Neural progenitor cell (in vitro differentiated cells): Measurements from ENCODE around the gene SCAMP4. TPM values are rescaled to one million over a fixed set of nuclear protein-coding genes. Genes with fewer than 3 reads are reported as not detected.
"Not testable (repeated sequence)": the region's sequence is repeated elsewhere in the genome, so short reads cannot be mapped to it uniquely, and the experiment has no call there.

Source experiments
- DNase-seq: peaks from one replicate; pipeline ENCODE4 v3.0.0-alpha.2; 2016; ENCODE audit warnings: low spot score
- H2AFZ ChIP-seq: fragments of 200-600 bp; sonication (generic); replicated peaks from 2 replicates; pipeline ENCODE4 v1.6.1; 2016; ENCODE audit warnings: antibody characterized with exemption
- H3F3A ChIP-seq: fragments of 200-600 bp; sonication (generic); 2 replicates; pipeline ENCODE4 v1.6.1; 2016; ENCODE audit warnings: antibody characterized with exemption, low read depth
- H3K27ac ChIP-seq: fragments of 200-600 bp; sonication (generic); 2 replicates; pipeline ENCODE4 v1.5.1; 2016; ENCODE audit warnings: mild to moderate bottlenecking
- H3K27me3 ChIP-seq: fragments of 200-600 bp; sonication (generic); 2 replicates; pipeline ENCODE4 v1.6.1; 2016; ENCODE audit warnings: mild to moderate bottlenecking, moderate library complexity
- H3K36me3 ChIP-seq: fragments of 200-600 bp; sonication (generic); 2 replicates; pipeline ENCODE4 v1.5.1; 2016
- H3K4me1 ChIP-seq: fragments of 200-600 bp; sonication (generic); 2 replicates; pipeline ENCODE4 v1.6.1; 2016; ENCODE audit warnings: mixed run types
- H3K4me2 ChIP-seq: fragments of 200-600 bp; sonication (generic); 2 replicates; pipeline ENCODE4 v1.6.1; 2016
- H3K4me3 ChIP-seq: fragments of 200-600 bp; sonication (generic); 2 replicates; pipeline ENCODE4 v1.5.1; 2016
- H3K79me2 ChIP-seq: fragments of 200-600 bp; sonication (generic); 2 replicates; pipeline ENCODE4 v1.6.1; 2016; ENCODE audit warnings: low read depth
- H3K9ac ChIP-seq: fragments of 200-600 bp; sonication (generic); 2 replicates; pipeline ENCODE4 v1.6.1; 2016
- H3K9me3 ChIP-seq: fragments of 200-600 bp; sonication (generic); 2 replicates; pipeline ENCODE4 v1.5.1; 2016; ENCODE audit warnings: low read depth
- H4K20me1 ChIP-seq: fragments of 200-600 bp; sonication (generic); 2 replicates; pipeline ENCODE4 v1.6.1; 2016; ENCODE audit warnings: low read depth
- H3K27ac Mint-ChIP-seq: 3 replicates; pipeline ENCODE4 v1.8.0; 2021; ENCODE audit warnings: mixed read lengths
- H3K27me3 Mint-ChIP-seq: 2 replicates; pipeline ENCODE4 v1.8.0; 2022; ENCODE audit warnings: low read depth, mild to moderate bottlenecking, inconsistent platforms, moderate library complexity, mixed read lengths; ENCODE audit not compliant: insufficient read depth
- H3K36me3 Mint-ChIP-seq: 3 replicates; pipeline ENCODE4 v1.8.0; 2021; ENCODE audit warnings: mixed read lengths
- H3K4me1 Mint-ChIP-seq: 3 replicates; pipeline ENCODE4 v1.8.0; 2021; ENCODE audit warnings: mixed read lengths
- H3K4me3 Mint-ChIP-seq: 3 replicates; pipeline ENCODE4 v1.8.0; 2021; ENCODE audit warnings: mild to moderate bottlenecking, moderate library complexity, mixed read lengths
- H3K9me3 Mint-ChIP-seq: 3 replicates; pipeline ENCODE4 v1.8.0; 2020; ENCODE audit warnings: mixed read lengths
- CTCF ChIP-seq: fragments of 200-600 bp; sonication (generic); IDR thresholded peaks from 2 replicates; pipeline ENCODE4 v1.5.1; 2017; ENCODE audit warnings: antibody characterized with exemption, mild to moderate bottlenecking
- EZH2 ChIP-seq: fragments of 200-600 bp; sonication (generic); IDR thresholded peaks from 2 replicates; pipeline ENCODE4 v1.6.1; 2017; ENCODE audit warnings: antibody characterized with exemption, mild to moderate bottlenecking, moderate library complexity
- EZH2phosphoT487 ChIP-seq: fragments of 200-600 bp; sonication (generic); IDR thresholded peaks from 2 replicates; pipeline ENCODE4 v1.6.1; 2017; ENCODE audit warnings: antibody characterized with exemption
- total RNA-seq: library from RNA; depleted of rRNA; stranded (reverse); fragments of >200 nt; gene quantifications from 2 replicates; pipeline ENCODE4 v1.2.3, GENCODE V29; 2015; ENCODE audit warnings: low replicate concordance

SCAMP4 gene
- total RNA-seq, 1 donor from 2014 or later = 11.5 TPM

- Histone ChIP-seq H3K27ac (no peak overlapping the region), H2AFZ (no peak overlapping the region), H3K9ac (no peak overlapping the region), H3K27me3 (no peaks in the 10 kb centered on the region), H3K36me3 (no peaks in the 10 kb centered on the region), H4K20me1 (peaks cover 28% of the 10 kb centered on the region), H3K9me3 (no peaks in the 10 kb centered on the region), H3K4me1 (peaks cover 27% of the 10 kb centered on the region), H3K79me2 (peaks cover 35% of the 10 kb centered on the region), H3K4me3 (no peak overlapping the region), H3F3A (peaks cover 12% of the 10 kb centered on the region), H3K4me2 (no peak overlapping the region)
- H3K27me3 Mint-ChIP-seq = peaks cover 7% of the 10 kb centered on the region
- H3K36me3 Mint-ChIP-seq = no peaks in the 10 kb centered on the region
- TF ChIP-seq EZH2 (no peak), EZH2phosphoT487 (no peak), CTCF (no peak)
- H3K27ac Mint-ChIP-seq = no peak overlapping the region
- DNase-seq = no peak
- no peaks in the 10 kb centered on the region for H3K9me3 Mint-ChIP-seq
- no peak overlapping the region for H3K4me3 Mint-ChIP-seq
- H3K4me1 Mint-ChIP-seq = peaks cover 26% of the 10 kb centered on the region
These were observed 24.4 kb upstream of the SCAMP4 start for GRCh38 chr19:1880611-1881392.

- H3K4me3 Mint-ChIP-seq, H3K4me3 ChIP-seq, H2AFZ ChIP-seq, H3K36me3 ChIP-seq, H3K9me3 ChIP-seq, DNase-seq, H3K27ac Mint-ChIP-seq, H3K9me3 Mint-ChIP-seq, H3K27me3 ChIP-seq, H3K36me3 Mint-ChIP-seq, H3K27ac ChIP-seq: not testable (repeated sequence)
- Mint-ChIP-seq H3K27me3 (peaks cover 11% of the 10 kb centered on the region), H3K4me1 (peaks cover 23% of the 10 kb centered on the region)
- peaks cover 34% of the 10 kb centered on the region for H3K79me2 ChIP-seq
- peaks cover 27% of the 10 kb centered on the region for H4K20me1 ChIP-seq
- H3K4me2 ChIP-seq = peak overlapping the region; percentile 52
- peaks cover 23% of the 10 kb centered on the region for H3K4me1 ChIP-seq
- peak overlapping the region; percentile 37 for H3K9ac ChIP-seq
- H3F3A ChIP-seq = peaks cover 15% of the 10 kb centered on the region
These were observed 23.7 kb upstream of the SCAMP4 start for GRCh38 chr19:1881393-1882088.

GRCh38 chr19:1882089-1882785 lies 23.0 kb upstream of the SCAMP4 start:
- Mint-ChIP-seq H3K4me3 (peak overlapping the region; percentile 97), H3K4me1 (peaks cover 27% of the 10 kb centered on the region), H3K27ac (peak overlapping the region; percentile 60), H3K27me3 (peaks cover 13% of the 10 kb centered on the region), H3K9me3 (no peaks in the 10 kb centered on the region), H3K36me3 (no peaks in the 10 kb centered on the region)
- no peak overlapping the region for H2AFZ ChIP-seq
- H3K27me3 ChIP-seq = no peaks in the 10 kb centered on the region
- H3F3A ChIP-seq = peaks cover 19% of the 10 kb centered on the region
- peaks cover 27% of the 10 kb centered on the region for H4K20me1 ChIP-seq
- no peaks in the 10 kb centered on the region for H3K9me3 ChIP-seq
- peak overlapping the region; percentile 37 for H3K9ac ChIP-seq
- H3K79me2 ChIP-seq = peaks cover 34% of the 10 kb centered on the region
- H3K27ac ChIP-seq = no peak overlapping the region
- no peaks in the 10 kb centered on the region for H3K36me3 ChIP-seq
- peaks cover 25% of the 10 kb centered on the region for H3K4me1 ChIP-seq
- no peak for TF ChIP-seq EZH2
- TF ChIP-seq EZH2phosphoT487 = no peak
- no peak for TF ChIP-seq CTCF
- DNase-seq = peak; percentile 36
- peak overlapping the region; percentile 15 for H3K4me3 ChIP-seq
- peak overlapping the region; percentile 52 for H3K4me2 ChIP-seq
